Activated B cell treated with CpG ODN at 0.5 μM for 24 hours (primary cell): ENCODE data around the gene GRK2. TPM values are rescaled to one million over a fixed set of nuclear protein-coding genes. Genes with fewer than 3 reads are reported as not detected.
A peak's percentile ranks its signal among the peaks of the same experiment; 100 is the strongest.
"Not testable (repeated sequence)": the region's sequence is repeated elsewhere in the genome, so short reads cannot be mapped to it uniquely, and the experiment has no call there.

Source experiments
- ATAC-seq: fragments of 200-7000 bp; cut with Tn5 transposase; one replicate; pipeline ENCODE4 v1.10.0; 2021; ENCODE audit warnings: low read depth, mild to moderate bottlenecking, moderate library complexity
- CTCF ChIA-PET: fragments of 350-600 bp; sonication (Branson Sonifier 250); formaldehyde crosslinking; loops from one replicate; lab custom pipeline; 2021; ENCODE audit warnings: antibody characterized with exemption; lab: Charles Lee
- POLR2A ChIA-PET: fragments of 350-600 bp; sonication (Branson Sonifier 250); formaldehyde crosslinking; loops from one replicate; lab custom pipeline; 2021; ENCODE audit warnings: antibody characterized with exemption; lab: Charles Lee
- DNase-seq: peaks from one replicate; pipeline ENCODE4 v3.0.0; 2022
- H3K27ac Mint-ChIP-seq: one replicate; pipeline ENCODE4 v1.8.0; 2020; ENCODE audit warnings: mixed read lengths
- H3K27me3 Mint-ChIP-seq: one replicate; pipeline ENCODE4 v1.8.0; 2021; ENCODE audit warnings: mixed read lengths
- H3K36me3 Mint-ChIP-seq: one replicate; pipeline ENCODE4 v1.8.0; 2021; ENCODE audit warnings: low read depth, mixed read lengths
- H3K4me1 Mint-ChIP-seq: one replicate; pipeline ENCODE4 v1.8.0; 2021; ENCODE audit warnings: mixed read lengths
- H3K4me3 Mint-ChIP-seq: one replicate; pipeline ENCODE4 v1.8.0; 2020; ENCODE audit warnings: mild to moderate bottlenecking, mixed read lengths
- H3K9me3 Mint-ChIP-seq: one replicate; pipeline ENCODE4 v1.8.0; 2020; ENCODE audit warnings: mixed read lengths
- intact Hi-C: fragments of 100-400 bp; cut with micrococcal nuclease; formaldehyde crosslinking; loops from one replicate; pipeline ENCODE4 v1.15.1; 2024
- total RNA-seq: library from RNA; stranded (reverse); gene quantifications from 2 replicates; pipeline ENCODE4 v1.2.3, GENCODE V29; 2022
- TF ChIP-seq, protein P1 (sequence below): fragments of 200-600 bp; IDR thresholded peaks from one replicate; pipeline ENCODE4 v1.8.0; 2022; ENCODE audit warnings: antibody characterized with exemption, mild to moderate bottlenecking

The GRK2 gene
- total RNA-seq, 1 donor from 2014 or later = 175 TPM

GRCh38 chr11:67233584-67234190 is 32.6 kb upstream of the GRK2 start:
- POLR2A ChIA-PET = interaction anchor here (0.6 kb wide), 2 partner anchors 9 to 13 kb away, joined by 4 to 14 read pairs; no protein-coding TSS in a partner anchor
- peaks cover 42% of the 10 kb centered on the region for H3K36me3 Mint-ChIP-seq
- H3K4me3 Mint-ChIP-seq = no peak overlapping the region
- DNase-seq (no peak), ATAC-seq (peak; percentile 71)
- no peaks in the 10 kb centered on the region for H3K27me3 Mint-ChIP-seq
- CTCF ChIA-PET = interaction anchor here (3.0 kb wide), 1 partner anchor 28 kb away, joined by 8 read pairs; no protein-coding TSS in a partner anchor
- intact Hi-C loops = loop anchor here (2.0 to 10.0 kb wide), 2 partner anchors 15 to 69 kb away; no protein-coding TSS in a partner anchor
- TF ChIP-seq, protein P1, sequence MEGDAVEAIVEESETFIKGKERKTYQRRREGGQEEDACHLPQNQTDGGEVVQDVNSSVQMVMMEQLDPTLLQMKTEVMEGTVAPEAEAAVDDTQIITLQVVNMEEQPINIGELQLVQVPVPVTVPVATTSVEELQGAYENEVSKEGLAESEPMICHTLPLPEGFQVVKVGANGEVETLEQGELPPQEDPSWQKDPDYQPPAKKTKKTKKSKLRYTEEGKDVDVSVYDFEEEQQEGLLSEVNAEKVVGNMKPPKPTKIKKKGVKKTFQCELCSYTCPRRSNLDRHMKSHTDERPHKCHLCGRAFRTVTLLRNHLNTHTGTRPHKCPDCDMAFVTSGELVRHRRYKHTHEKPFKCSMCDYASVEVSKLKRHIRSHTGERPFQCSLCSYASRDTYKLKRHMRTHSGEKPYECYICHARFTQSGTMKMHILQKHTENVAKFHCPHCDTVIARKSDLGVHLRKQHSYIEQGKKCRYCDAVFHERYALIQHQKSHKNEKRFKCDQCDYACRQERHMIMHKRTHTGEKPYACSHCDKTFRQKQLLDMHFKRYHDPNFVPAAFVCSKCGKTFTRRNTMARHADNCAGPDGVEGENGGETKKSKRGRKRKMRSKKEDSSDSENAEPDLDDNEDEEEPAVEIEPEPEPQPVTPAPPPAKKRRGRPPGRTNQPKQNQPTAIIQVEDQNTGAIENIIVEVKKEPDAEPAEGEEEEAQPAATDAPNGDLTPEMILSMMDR = no peak
- peak overlapping the region; percentile 65 for H3K27ac Mint-ChIP-seq
- H3K4me1 Mint-ChIP-seq = peaks cover 14% of the 10 kb centered on the region
- H3K9me3 Mint-ChIP-seq = no peaks in the 10 kb centered on the region

GRCh38 chr11:67234571-67234970 is 31.7 kb upstream of the GRK2 start:
- ATAC-seq, H3K4me3 Mint-ChIP-seq, DNase-seq, H3K27me3 Mint-ChIP-seq, H3K27ac Mint-ChIP-seq, H3K9me3 Mint-ChIP-seq: not testable (repeated sequence)
- ChIA-PET CTCF (interaction anchor here (3.0 kb wide), 1 partner anchor 27 kb away, joined by 8 read pairs; no protein-coding TSS in a partner anchor), POLR2A (interaction anchor here (0.6 kb wide), 2 partner anchors 10 to 556 kb away, joined by 4 to 14 read pairs; no protein-coding TSS in a partner anchor)
- Mint-ChIP-seq H3K36me3 (peaks cover 34% of the 10 kb centered on the region), H3K4me1 (peaks cover 23% of the 10 kb centered on the region)
- intact Hi-C loops = loop anchor here (2.0 to 10.0 kb wide), 2 partner anchors 16 to 70 kb away; no protein-coding TSS in a partner anchor

DNA sequence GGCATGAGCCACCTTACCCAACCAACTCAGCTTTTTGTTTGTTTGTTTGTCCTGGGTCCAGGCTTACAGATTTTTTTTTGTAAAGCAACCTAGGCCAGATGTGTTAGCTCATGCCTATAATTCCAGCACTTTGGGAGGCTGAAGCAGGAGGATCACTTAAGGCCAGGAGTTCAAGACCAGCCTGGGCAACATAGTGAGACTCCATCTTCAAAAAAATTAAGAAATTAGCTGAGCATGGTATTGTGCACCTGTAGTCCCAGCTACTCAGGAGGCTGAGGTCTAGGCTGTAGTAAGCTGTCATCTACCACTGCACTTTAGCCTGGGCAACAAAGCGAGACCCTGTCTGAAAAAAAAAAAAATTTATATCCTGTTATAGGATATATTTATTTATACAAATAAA is 28.7 kb upstream of the GRK2 start:
- ChIA-PET POLR2A (interaction anchor here (0.6 kb wide), 2 partner anchors 10 to 377 kb away, joined by 3 to 9 read pairs; no protein-coding TSS in a partner anchor), CTCF (interaction anchor here (1.2 kb wide), 1 partner anchor 80 kb away, joined by 3 read pairs; no protein-coding TSS in a partner anchor)
- H3K27me3 Mint-ChIP-seq = no peaks in the 10 kb centered on the region
- H3K36me3 Mint-ChIP-seq = peaks cover 35% of the 10 kb centered on the region
- no peak for DNase-seq
- H3K4me1 Mint-ChIP-seq = peaks cover 41% of the 10 kb centered on the region
- H3K27ac Mint-ChIP-seq = no peak overlapping the region
- no peak overlapping the region for H3K4me3 Mint-ChIP-seq
- intact Hi-C loops = loop anchor here (10.0 kb wide), 1 partner anchor 73 kb away; no protein-coding TSS in a partner anchor
- ATAC-seq = no peak
- no peaks in the 10 kb centered on the region for H3K9me3 Mint-ChIP-seq
- TF ChIP-seq, protein P1 = no peak

- peaks cover 47% of the 10 kb centered on the region for H3K4me1 Mint-ChIP-seq
- CTCF ChIA-PET = interaction anchor here (0.6 to 1.7 kb wide), 7 partner anchors 23 to 170 kb away, joined by 3 to 9 read pairs (median 5); no protein-coding TSS in a partner anchor
- intact Hi-C loops = loop anchor here (1.0 to 10.0 kb wide), 4 partner anchors 26 to 158 kb away; no protein-coding TSS in a partner anchor
- ATAC-seq (no peak), DNase-seq (no peak)
- H3K9me3 Mint-ChIP-seq = no peaks in the 10 kb centered on the region
- peaks cover 43% of the 10 kb centered on the region for H3K36me3 Mint-ChIP-seq
- POLR2A ChIA-PET = interaction anchor here (0.5 to 3.0 kb wide), 38 partner anchors 8 to 1565 kb away, joined by 3 to 42 read pairs (median 6); partner anchors contain the start of genes AIP, ANKRD13D, CDK2AP2 and CLCF1
- peak overlapping the region; percentile 99 for H3K4me3 Mint-ChIP-seq
- TF ChIP-seq, protein P1 = no peak
- peak overlapping the region; percentile 96 for H3K27ac Mint-ChIP-seq
- H3K27me3 Mint-ChIP-seq = no peaks in the 10 kb centered on the region
These were observed 27.1 kb upstream of the GRK2 start for GRCh38 chr11:67238894-67239782.
